GM21576 (cell line): ENCODE data around the gene PLEKHA6.

Experiments
- ATAC-seq: cut with Tn5 transposase; IDR thresholded peaks from one replicate; pipeline ENCODE4 v1.9.1; 2021; ENCODE audit warnings: mild to moderate bottlenecking, moderate library complexity; ENCODE audit not compliant: unreplicated experiment

PLEKHA6 gene

GRCh38 chr1:204192589-204193352 is 167.0 kb downstream of the PLEKHA6 start:
- no peak for ATAC-seq

- no peak for ATAC-seq
These were observed 167.7 kb downstream of the PLEKHA6 start for GRCh38 chr1:204192046-204192445.

GRCh38 chr1:204191456-204191855 is 168.3 kb downstream of the PLEKHA6 start:
- no peak for ATAC-seq

- no peak for ATAC-seq
These were observed 169.2 kb downstream of the PLEKHA6 start for GRCh38 chr1:204190212-204191211.

- ATAC-seq: no peak
These were observed 170.6 kb downstream of the PLEKHA6 start for GRCh38 chr1:204188959-204189639.

GRCh38 chr1:204186597-204186996 is 173.1 kb downstream of the PLEKHA6 start:
- no peak for ATAC-seq

- no peak for ATAC-seq
These were observed 178.6 kb downstream of the PLEKHA6 start for GRCh38 chr1:204181116-204181515.

- ATAC-seq: no peak
These were observed 179.6 kb downstream of the PLEKHA6 start for GRCh38 chr1:204180133-204180532.

- no peak for ATAC-seq
These were observed 181.0 kb downstream of the PLEKHA6 start for GRCh38 chr1:204178487-204179281.

GRCh38 chr1:204177133-204177532 is 182.6 kb downstream of the PLEKHA6 start:
- ATAC-seq: no peak

GRCh38 chr1:204176049-204176448 is 183.7 kb downstream of the PLEKHA6 start:
- no peak for ATAC-seq

GRCh38 chr1:204174958-204175357 is 184.8 kb downstream of the PLEKHA6 start:
- no peak for ATAC-seq

- no peak for ATAC-seq
These were observed 187.2 kb downstream of the PLEKHA6 start for GRCh38 chr1:204172404-204173029.

- ATAC-seq: no peak
These were observed 188.0 kb downstream of the PLEKHA6 start for GRCh38 chr1:204171751-204172178.

GRCh38 chr1:204170494-204171155 is 189.1 kb downstream of the PLEKHA6 start:
- ATAC-seq: no peak

- no peak for ATAC-seq
These were observed 189.9 kb downstream of the PLEKHA6 start for GRCh38 chr1:204169858-204170257.
